Measurements from ENCODE around the gene PALMD.
A peak's percentile ranks its signal among the peaks of the same experiment; 100 is the strongest.

Gene PALMD

GRCh38 chr1:99661780-99662179 lies 15.9 kb downstream of the PALMD start:
- DNase-seq = no peak

- peak; percentile 80 for DNase-seq
Measured at GRCh38 chr1:99662539-99663080, 16.7 kb downstream of the PALMD start.

GRCh38 chr1:99663501-99663900 lies 17.6 kb downstream of the PALMD start:
- DNase-seq = no peak

- DNase-seq = no peak
Measured at GRCh38 chr1:99665212-99665611, 19.3 kb downstream of the PALMD start.

- DNase-seq = no peak
Measured at GRCh38 chr1:99669376-99669775, 23.5 kb downstream of the PALMD start.

GRCh38 chr1:99669821-99670220 lies 23.9 kb downstream of the PALMD start:
- no peak for DNase-seq

GRCh38 chr1:99670583-99670982 lies 24.7 kb downstream of the PALMD start:
- DNase-seq = no peak

- no peak for DNase-seq
Measured at GRCh38 chr1:99672038-99672437, 26.1 kb downstream of the PALMD start.

GRCh38 chr1:99672530-99673213 lies 26.8 kb downstream of the PALMD start:
- DNase-seq = no peak

- DNase-seq = peak; percentile 50
Measured at GRCh38 chr1:99673315-99673714, 27.4 kb downstream of the PALMD start.

GRCh38 chr1:99674115-99675064 lies 28.5 kb downstream of the PALMD start:
- DNase-seq = peak; percentile 61

GRCh38 chr1:99675292-99675691 lies 29.4 kb downstream of the PALMD start:
- no peak for DNase-seq

GRCh38 chr1:99675994-99676393 lies 30.1 kb downstream of the PALMD start:
- no peak for DNase-seq

- DNase-seq = peak; percentile 14
Measured at GRCh38 chr1:99676876-99677275, 31.0 kb downstream of the PALMD start.

GRCh38 chr1:99677416-99677815 lies 31.5 kb downstream of the PALMD start:
- DNase-seq = no peak

GRCh38 chr1:99680270-99680669 lies 34.4 kb downstream of the PALMD start:
- peak; percentile 14 for DNase-seq

GRCh38 chr1:99681583-99681982 lies 35.7 kb downstream of the PALMD start:
- peak; percentile 14 for DNase-seq

GRCh38 chr1:99682291-99682751 lies 36.4 kb downstream of the PALMD start:
- peak; percentile 77 for DNase-seq

- peak; percentile 76 for DNase-seq
Measured at GRCh38 chr1:99685516-99686180, 39.7 kb downstream of the PALMD start.

GRCh38 chr1:99691175-99691574 lies 45.3 kb downstream of the PALMD start:
- peak; percentile 52 for DNase-seq

- no peak for DNase-seq
Measured at GRCh38 chr1:99696616-99697015, 50.7 kb downstream of the PALMD start.

- no peak for DNase-seq
Measured at GRCh38 chr1:99697580-99697979, 51.7 kb downstream of the PALMD start.

- DNase-seq = no peak
Measured at GRCh38 chr1:99700020-99700419, 54.1 kb downstream of the PALMD start.
